Esophagus squamous epithelium (tissue), 5 donors: ENCODE measurements around the gene OR4N5. TPM values are rescaled to one million over a fixed set of nuclear protein-coding genes. Genes with fewer than 3 reads are reported as not detected.

Experiments used
- DNase-seq: peaks from one replicate; lab custom pipeline; 2025; lab: John Stamatoyannopoulos, UW
- H3K27ac ChIP-seq, 4 donors: fragments of 200-600 bp; sonication (generic); one replicate each; pipeline ENCODE4 v1.5.1; 2016 to 2019; ENCODE audit warnings: mild to moderate bottlenecking in 1 of 4
- H3K27me3 ChIP-seq, 4 donors: fragments of 200-600 bp; sonication (generic); 1 replicate in 3 of 4; 2 replicates in 1 of 4; pipeline versions ENCODE4 v1.5.1 to v1.6.0; 2017 to 2021; ENCODE audit warnings: antibody characterized with exemption in 1 of 4
- H3K36me3 ChIP-seq, 3 donors: fragments of 200-600 bp; sonication (generic); one replicate each; pipeline ENCODE4 v1.5.1; 2016 to 2019
- H3K4me1 ChIP-seq, 3 donors: fragments of 200-600 bp; sonication (generic); one replicate each; pipeline ENCODE4 v1.5.1; 2017 to 2019
- H3K4me3 ChIP-seq, 4 donors: fragments of 200-600 bp; sonication (generic); 1 replicate in 3 of 4; 2 replicates in 1 of 4; pipeline ENCODE4 v1.5.1; 2016 to 2019; ENCODE audit warnings: mild to moderate bottlenecking in 2 of 4, moderate library complexity in 1 of 4
- H3K9me3 ChIP-seq, 3 donors: fragments of 200-600 bp; sonication (generic); one replicate each; pipeline ENCODE4 v1.5.1; 2016 to 2019
- POLR2A ChIP-seq, 4 donors: fragments of 450-650 bp; IDR thresholded peaks; one replicate each; pipeline ENCODE4 v1.6.1; 2017; ENCODE audit warnings: antibody characterized with exemption in 4 of 4, mild to moderate bottlenecking in 4 of 4, moderate library complexity in 3 of 4
- WGBS, 2 donors: methylation state at CpG; one replicate each; pipeline ENCODE4 v1.1.5; 2018; 5-methylcytosine and 5-hydroxymethylcytosine counted together
- intact Hi-C: fragments of 100-400 bp; cut with DNase I; formaldehyde crosslinking; loops from one replicate; pipeline ENCODE4 v1.15.0; 2022
- total RNA-seq, 4 donors: library from RNA; depleted of rRNA; stranded (reverse); fragments of >200 nt; gene quantifications; one replicate each; pipeline ENCODE4 v1.1.0, GENCODE V29; 2016
- TF ChIP-seq, protein P1 (sequence below), 6 experiments: fragments of 450-650 bp in 4 of 6; fragments of 200-600 bp in 2 of 6; sonication (generic) in 2 of 6; IDR thresholded peaks; one replicate each; pipeline ENCODE4 v1.5.1; 2016 to 2019; ENCODE audit warnings: antibody characterized with exemption in 6 of 6, mild to moderate bottlenecking in 4 of 6, moderate library complexity in 4 of 6
- donor health status: DM: yes; HTN: yes; CAD: no.

The OR4N5 gene
- total RNA-seq, 4 donors from 2014 or later: not detected

DNA sequence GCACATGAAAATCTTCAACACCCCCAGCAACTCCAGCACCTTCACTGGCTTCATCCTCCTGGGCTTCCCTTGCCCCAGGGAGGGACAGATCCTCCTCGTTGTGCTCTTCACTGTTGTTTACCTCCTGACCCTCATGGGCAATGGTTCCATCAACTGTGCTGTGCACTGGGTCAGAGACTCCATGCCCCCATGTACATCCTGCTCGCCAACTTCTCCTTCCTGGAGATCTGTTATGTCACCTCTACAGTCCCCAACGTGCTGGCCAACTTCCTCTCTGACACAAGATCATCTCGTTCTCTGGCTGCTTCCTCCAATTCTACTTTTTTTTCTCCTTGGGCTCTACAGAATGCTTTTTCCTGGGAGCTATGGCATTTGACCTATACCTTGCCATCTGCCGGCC, 40.6 kb downstream of the OR4N5 start:
- H3K4me1 ChIP-seq: no peaks in the 10 kb centered on the region
- no peaks in the 10 kb centered on the region for H3K27me3 ChIP-seq
- DNase-seq: no peak
- no peak overlapping the region for H3K27ac ChIP-seq
- intact Hi-C loops: no loop called here
- H3K4me3 ChIP-seq: no peak overlapping the region
- 40 to 55% methylated on average over 5 of the region's 5 CpGs for WGBS, 2 donors
- H3K36me3 ChIP-seq: no peaks in the 10 kb centered on the region
- TF ChIP-seq, protein P1, sequence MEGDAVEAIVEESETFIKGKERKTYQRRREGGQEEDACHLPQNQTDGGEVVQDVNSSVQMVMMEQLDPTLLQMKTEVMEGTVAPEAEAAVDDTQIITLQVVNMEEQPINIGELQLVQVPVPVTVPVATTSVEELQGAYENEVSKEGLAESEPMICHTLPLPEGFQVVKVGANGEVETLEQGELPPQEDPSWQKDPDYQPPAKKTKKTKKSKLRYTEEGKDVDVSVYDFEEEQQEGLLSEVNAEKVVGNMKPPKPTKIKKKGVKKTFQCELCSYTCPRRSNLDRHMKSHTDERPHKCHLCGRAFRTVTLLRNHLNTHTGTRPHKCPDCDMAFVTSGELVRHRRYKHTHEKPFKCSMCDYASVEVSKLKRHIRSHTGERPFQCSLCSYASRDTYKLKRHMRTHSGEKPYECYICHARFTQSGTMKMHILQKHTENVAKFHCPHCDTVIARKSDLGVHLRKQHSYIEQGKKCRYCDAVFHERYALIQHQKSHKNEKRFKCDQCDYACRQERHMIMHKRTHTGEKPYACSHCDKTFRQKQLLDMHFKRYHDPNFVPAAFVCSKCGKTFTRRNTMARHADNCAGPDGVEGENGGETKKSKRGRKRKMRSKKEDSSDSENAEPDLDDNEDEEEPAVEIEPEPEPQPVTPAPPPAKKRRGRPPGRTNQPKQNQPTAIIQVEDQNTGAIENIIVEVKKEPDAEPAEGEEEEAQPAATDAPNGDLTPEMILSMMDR (IDR thresholded peaks at IDR 0.05): no peak
- no peak for TF ChIP-seq POLR2A (IDR thresholded peaks at IDR 0.05)
- H3K9me3 ChIP-seq: no peaks in the 10 kb centered on the region

DNA sequence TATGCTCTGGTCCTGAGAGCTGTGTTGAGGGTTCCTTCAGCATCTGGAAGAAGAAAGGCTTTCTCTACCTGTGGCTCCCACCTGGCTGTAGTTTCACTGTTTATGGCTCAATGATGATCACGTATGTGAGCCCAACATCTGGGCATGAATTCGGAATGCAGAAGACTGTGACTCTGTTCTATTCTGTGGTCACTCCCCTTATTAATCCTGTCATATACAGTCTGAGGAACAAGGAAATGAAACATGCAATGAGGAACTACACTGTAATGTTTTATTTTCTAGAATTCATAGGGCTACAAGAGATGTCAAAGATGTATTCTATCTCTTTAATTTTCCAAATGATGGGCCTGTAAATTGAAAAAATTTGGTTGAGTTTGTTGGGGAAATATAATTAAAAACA, 41.3 kb downstream of the OR4N5 start:
- intact Hi-C loops: no loop called here
- no peaks in the 10 kb centered on the region for H3K4me1 ChIP-seq
- no peak for DNase-seq
- TF ChIP-seq POLR2A (IDR thresholded peaks at IDR 0.05): no peak
- TF ChIP-seq, protein P1 (IDR thresholded peaks at IDR 0.05): no peak
- no peaks in the 10 kb centered on the region for H3K36me3 ChIP-seq
- no peak overlapping the region for H3K27ac ChIP-seq
- no peak overlapping the region for H3K4me3 ChIP-seq
- H3K27me3 ChIP-seq: no peaks in the 10 kb centered on the region
- 43 to 76% methylated on average over 2 of the region's 2 CpGs for WGBS, 2 donors
- H3K9me3 ChIP-seq: no peaks in the 10 kb centered on the region

DNA sequence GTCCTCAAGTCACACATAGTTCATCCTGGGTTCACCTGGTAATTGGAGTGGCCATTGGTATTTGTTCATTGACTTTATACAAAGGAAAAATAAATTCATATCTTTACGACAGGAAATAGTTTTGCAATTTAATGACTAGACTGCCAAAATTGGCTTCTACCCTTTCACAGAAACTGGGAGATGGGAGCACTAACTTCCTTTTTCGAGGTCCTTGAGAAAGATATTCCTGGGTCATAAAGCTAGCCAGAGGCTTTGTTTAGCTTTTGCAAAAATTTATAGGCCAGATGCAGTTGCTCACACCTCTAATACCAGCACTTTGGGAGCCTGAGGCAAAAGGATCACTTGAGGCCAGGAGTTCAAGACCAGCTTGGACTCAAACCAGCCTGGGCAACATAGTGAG, 41.9 kb downstream of the OR4N5 start:
- Histone ChIP-seq H3K36me3 (no peaks in the 10 kb centered on the region), H3K4me1 (no peaks in the 10 kb centered on the region), H3K27me3 (no peaks in the 10 kb centered on the region), H3K9me3 (no peaks in the 10 kb centered on the region), H3K27ac (no peak overlapping the region), H3K4me3 (no peak overlapping the region)
- WGBS, 2 donors: 42 to 46% methylated on average over 2 of the region's 2 CpGs
- DNase-seq: no peak
- intact Hi-C loops: no loop called here
- TF ChIP-seq, protein P1 (IDR thresholded peaks at IDR 0.05): no peak
- TF ChIP-seq POLR2A (IDR thresholded peaks at IDR 0.05): no peak

DNA sequence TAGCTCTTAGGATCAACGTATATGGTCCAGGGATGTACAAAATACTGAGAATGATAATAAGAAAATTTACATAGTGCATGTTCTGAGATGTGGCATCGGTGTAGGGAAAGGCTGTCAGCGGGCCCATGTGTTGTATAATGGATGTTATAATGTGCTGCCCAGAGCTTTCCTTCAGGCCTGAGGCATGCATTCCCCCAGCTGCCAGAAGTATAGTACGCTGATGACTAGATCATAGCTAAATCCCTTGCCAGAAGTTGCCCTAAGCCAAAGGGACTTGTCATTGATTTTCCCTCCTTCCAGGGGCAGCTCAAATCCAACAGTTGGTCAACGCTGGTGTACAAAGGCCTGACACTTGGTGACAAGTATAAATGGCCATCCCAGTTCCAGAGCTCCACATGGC, 45.6 kb downstream of the OR4N5 start:
- Histone ChIP-seq H3K27ac (no peak overlapping the region), H3K27me3 (no peaks in the 10 kb centered on the region)
- intact Hi-C loops: no loop called here

DNA sequence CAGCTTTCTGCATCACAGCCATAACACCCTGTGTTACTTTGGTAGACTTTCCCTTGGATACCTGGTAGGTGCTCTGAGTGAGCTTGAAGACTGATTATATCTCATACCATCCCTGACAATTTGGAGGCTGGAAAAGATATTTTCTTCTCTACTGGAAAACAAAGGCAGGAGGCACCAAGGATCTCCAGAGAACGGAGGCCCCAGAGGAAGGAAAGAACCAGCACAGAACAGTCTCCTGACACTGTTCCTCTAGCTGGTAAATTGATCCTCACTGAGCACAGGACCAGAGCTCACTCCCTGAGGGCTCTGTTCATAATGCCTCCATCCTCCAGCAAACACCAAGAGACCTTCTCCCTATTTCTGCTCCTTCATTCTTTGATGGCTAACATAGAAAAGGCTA, 52.0 kb downstream of the OR4N5 start, which contains the start of gene OR11G2:
Gene OR11G2 (plus strand): TSS at position 301 of the 400 bp plus-strand sequence. CDS start 6,542 bp downstream, outside the sequence.
- no peak for TF ChIP-seq POLR2A (IDR thresholded peaks at IDR 0.05)
- TF ChIP-seq, protein P1 (IDR thresholded peaks at IDR 0.05): no peak
- DNase-seq: no peak
- no peaks in the 10 kb centered on the region for H3K36me3 ChIP-seq

More for the DNA sequence above, 45.6 kb downstream of the OR4N5 start:
- no peak overlapping the region for H3K4me3 ChIP-seq
- TF ChIP-seq, protein P1 (IDR thresholded peaks at IDR 0.05): no peak
- no peak for TF ChIP-seq POLR2A (IDR thresholded peaks at IDR 0.05)
- H3K9me3 ChIP-seq: no peaks in the 10 kb centered on the region
- DNase-seq: no peak
- 55 to 62% methylated on average over 5 of the region's 5 CpGs for WGBS, 2 donors
- H3K36me3 ChIP-seq: no peaks in the 10 kb centered on the region
- no peaks in the 10 kb centered on the region for H3K4me1 ChIP-seq

More for the DNA sequence above, 52.0 kb downstream of the OR4N5 start, which contains the start of gene OR11G2:
- H3K27me3 ChIP-seq: no peaks in the 10 kb centered on the region
- H3K27ac ChIP-seq: no peak within 1 kb of the TSS
- 43 to 67% methylated on average over 1 of the region's 1 CpG for WGBS, 2 donors
- no peak within 1 kb of the TSS for H3K4me3 ChIP-seq
- H3K4me1 ChIP-seq: no peaks in the 10 kb centered on the region
- intact Hi-C loops: no loop called here
- no peaks in the 10 kb centered on the region for H3K9me3 ChIP-seq
